NB4 (cell line): ENCODE data around the gene XPNPEP1.

ENCODE experiments used
- DNase-seq: peaks from one replicate; pipeline ENCODE4 v3.0.0; 2010; ENCODE audit warnings: low read depth
- H3K4me3 ChIP-seq: one replicate; pipeline ENCODE4 v1.5.1; 2011; ENCODE audit warnings: mild to moderate bottlenecking, low read depth, low read length, moderate library complexity
- MYC ChIP-seq: IDR thresholded peaks from 2 replicates; pipeline ENCODE4 v1.6.1; 2011; ENCODE audit warnings: low read depth, low read length
- POLR2A ChIP-seq: IDR thresholded peaks from 2 replicates; pipeline ENCODE4 v1.6.1; 2011; ENCODE audit warnings: mild to moderate bottlenecking; ENCODE audit not compliant: insufficient read length; ENCODE audit errors: extremely low read depth
- TF ChIP-seq, protein P1 (sequence below): IDR thresholded peaks from one replicate; pipeline ENCODE4 v1.5.1; 2012; ENCODE audit warnings: low read depth, low read length
- TF ChIP-seq, protein P2 (sequence below): IDR thresholded peaks from 2 replicates; pipeline ENCODE4 v1.6.1; 2011; ENCODE audit warnings: low read depth, low read length

XPNPEP1 gene

DNA sequence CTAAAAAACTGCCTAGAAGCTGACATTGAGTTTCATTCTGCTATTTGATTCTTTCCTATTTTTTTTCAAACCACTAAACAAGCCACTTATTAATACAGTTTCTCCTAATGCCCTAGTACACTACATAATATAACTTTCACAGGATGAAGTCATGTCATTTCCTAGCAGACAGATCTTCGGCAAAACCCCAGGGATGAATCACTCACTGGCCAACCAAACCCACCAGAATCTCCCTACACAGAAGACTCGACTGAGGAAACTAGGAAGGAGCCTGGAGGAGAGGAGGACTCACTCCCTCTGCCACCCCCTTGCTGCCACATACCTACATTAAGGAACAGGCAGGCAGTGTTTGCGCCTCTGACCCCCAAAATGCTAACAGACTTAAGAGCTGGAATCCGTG lies 33.4 kb downstream of the XPNPEP1 start:
- DNase-seq, result peak; percentile 32
- H3K4me3 ChIP-seq, result no peak overlapping the region
- TF ChIP-seq, protein P1, sequence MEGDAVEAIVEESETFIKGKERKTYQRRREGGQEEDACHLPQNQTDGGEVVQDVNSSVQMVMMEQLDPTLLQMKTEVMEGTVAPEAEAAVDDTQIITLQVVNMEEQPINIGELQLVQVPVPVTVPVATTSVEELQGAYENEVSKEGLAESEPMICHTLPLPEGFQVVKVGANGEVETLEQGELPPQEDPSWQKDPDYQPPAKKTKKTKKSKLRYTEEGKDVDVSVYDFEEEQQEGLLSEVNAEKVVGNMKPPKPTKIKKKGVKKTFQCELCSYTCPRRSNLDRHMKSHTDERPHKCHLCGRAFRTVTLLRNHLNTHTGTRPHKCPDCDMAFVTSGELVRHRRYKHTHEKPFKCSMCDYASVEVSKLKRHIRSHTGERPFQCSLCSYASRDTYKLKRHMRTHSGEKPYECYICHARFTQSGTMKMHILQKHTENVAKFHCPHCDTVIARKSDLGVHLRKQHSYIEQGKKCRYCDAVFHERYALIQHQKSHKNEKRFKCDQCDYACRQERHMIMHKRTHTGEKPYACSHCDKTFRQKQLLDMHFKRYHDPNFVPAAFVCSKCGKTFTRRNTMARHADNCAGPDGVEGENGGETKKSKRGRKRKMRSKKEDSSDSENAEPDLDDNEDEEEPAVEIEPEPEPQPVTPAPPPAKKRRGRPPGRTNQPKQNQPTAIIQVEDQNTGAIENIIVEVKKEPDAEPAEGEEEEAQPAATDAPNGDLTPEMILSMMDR, result no peak
- TF ChIP-seq, protein P2, sequence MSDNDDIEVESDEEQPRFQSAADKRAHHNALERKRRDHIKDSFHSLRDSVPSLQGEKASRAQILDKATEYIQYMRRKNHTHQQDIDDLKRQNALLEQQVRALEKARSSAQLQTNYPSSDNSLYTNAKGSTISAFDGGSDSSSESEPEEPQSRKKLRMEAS, result no peak
- TF ChIP-seq POLR2A, result no peak
- no peak for TF ChIP-seq MYC

DNA sequence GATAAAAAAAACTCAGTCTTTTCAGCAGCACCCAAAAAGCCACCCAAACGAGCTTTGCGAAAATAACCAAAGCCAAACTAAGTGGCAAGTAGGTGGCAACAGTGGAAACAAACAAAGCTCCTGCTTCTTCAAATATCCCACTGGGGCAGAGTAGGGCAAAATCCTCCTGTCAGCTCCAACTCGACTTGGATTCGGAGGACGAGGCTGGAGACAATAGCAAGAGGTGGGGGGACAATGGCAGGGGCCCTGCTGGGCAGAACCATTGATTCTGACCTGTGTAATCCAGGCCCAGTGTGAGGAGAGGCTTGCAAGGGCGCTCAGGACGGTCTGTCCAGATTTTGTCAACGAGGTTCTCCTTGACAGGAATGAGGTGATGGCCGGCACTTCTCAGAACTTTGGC lies 35.5 kb downstream of the XPNPEP1 start:
- no peak for DNase-seq
- H3K4me3 ChIP-seq, result no peak overlapping the region
- TF ChIP-seq MYC (no peak), POLR2A (no peak)
- TF ChIP-seq, protein P1, result no peak
- TF ChIP-seq, protein P2, result no peak

DNA sequence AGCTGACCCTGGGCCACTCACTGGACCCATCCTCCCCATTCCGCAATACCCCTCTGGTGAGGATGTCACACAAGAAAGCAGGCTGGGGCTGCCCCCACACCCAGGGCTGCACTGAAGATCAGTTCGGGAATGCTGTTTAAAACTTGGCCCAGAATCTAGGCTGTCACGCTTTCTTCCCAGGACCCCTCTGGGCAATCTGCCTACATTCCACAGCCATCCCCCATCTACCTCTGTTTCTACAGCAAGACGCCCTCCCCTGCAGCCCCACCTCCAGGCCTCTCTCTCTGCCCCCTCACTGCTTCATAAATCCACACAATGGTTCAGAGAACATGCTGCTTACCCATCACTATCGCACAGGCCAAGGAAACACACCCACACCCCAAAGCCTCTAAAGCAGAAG lies 36.1 kb downstream of the XPNPEP1 start:
- no peak for DNase-seq
- no peak overlapping the region for H3K4me3 ChIP-seq
- TF ChIP-seq MYC, result no peak
- no peak for TF ChIP-seq POLR2A
- TF ChIP-seq, protein P2, result no peak
- TF ChIP-seq, protein P1, result no peak

DNA sequence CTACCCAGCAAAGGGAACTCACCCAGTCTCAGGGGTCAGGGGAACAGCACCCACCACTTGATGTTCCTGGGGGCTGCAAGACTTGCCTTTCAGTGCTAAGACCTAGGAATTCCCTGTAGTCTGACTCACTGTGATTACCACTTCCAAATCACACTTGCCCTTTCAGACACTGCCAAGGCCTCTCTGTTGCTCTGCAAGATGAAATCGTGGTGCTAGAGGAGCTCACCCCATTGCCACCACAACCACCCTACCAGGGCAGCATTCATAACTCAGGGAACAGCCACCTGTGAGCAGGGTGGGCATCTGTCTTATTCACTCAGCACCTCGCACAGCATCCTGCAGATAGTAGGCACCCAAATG lies 36.5 kb downstream of the XPNPEP1 start:
- DNase-seq, result no peak
- no peak overlapping the region for H3K4me3 ChIP-seq
- no peak for TF ChIP-seq MYC
- TF ChIP-seq, protein P1, result no peak
- TF ChIP-seq, protein P2, result no peak
- TF ChIP-seq POLR2A, result no peak

DNA sequence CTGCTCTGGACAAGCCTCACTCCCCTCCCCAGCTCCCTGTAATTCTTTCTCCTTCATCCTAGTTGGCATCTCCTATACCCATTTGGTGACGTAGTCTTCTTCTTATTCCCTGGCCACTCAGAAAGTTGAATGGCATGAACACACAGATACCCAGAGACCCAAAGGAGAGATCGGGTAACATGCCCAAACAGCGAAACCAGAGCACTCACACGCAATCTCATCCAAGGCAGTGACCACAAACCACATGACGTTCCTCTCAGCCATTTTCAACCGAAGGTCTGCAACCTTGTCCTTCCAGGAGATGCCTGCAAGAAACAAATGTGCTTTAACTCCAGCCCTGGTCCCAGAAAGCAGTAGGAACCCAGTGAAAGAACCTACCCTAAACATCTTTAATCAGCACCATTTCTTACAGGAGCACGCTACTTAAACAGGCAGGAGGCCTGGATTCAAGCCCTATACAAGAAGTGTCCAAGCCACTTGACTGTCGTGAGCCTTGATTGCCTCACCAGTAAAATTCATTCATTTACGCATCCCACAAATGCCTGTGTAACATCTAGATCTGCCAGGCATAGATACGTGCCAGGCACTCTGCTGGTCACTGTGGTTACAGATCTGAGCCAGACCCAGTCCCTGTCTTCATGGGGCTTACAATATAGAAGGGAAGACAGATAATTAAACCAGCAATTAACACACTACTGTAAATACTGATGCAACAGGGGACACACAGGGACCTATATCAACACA lies 37.1 kb downstream of the XPNPEP1 start:
- no peak for TF ChIP-seq POLR2A
- TF ChIP-seq MYC, result no peak
- TF ChIP-seq, protein P1, result no peak
- TF ChIP-seq, protein P2, result no peak
- no peak overlapping the region for H3K4me3 ChIP-seq
- peak; percentile 46 for DNase-seq
